ENCODE results near the gene VRK3.

- TF ChIP-seq CTCF (IDR thresholded peaks at IDR 0.05; ENCODE audit: borderline replicate concordance, extremely low read depth, low read length, poor library complexity, severe bottlenecking) (peak; percentile 86), EZH2 (IDR thresholded peaks at IDR 0.05; ENCODE audit: borderline replicate concordance, low read depth, low read length, severe bottlenecking) (no peak)
Observed at GRCh38 chr19:50046649-50047503, 21.7 kb upstream of the VRK3 start.
